NCI-H1048 (cell line): ENCODE results near the gene THSD4.
"Not testable (repeated sequence)": the region's sequence is repeated elsewhere in the genome, so short reads cannot be mapped to it uniquely, and the experiment has no call there.

Experiments used
- DNase-seq: peaks from one replicate; lab custom pipeline; 2025; lab: John Stamatoyannopoulos, UW

Gene THSD4

DNA sequence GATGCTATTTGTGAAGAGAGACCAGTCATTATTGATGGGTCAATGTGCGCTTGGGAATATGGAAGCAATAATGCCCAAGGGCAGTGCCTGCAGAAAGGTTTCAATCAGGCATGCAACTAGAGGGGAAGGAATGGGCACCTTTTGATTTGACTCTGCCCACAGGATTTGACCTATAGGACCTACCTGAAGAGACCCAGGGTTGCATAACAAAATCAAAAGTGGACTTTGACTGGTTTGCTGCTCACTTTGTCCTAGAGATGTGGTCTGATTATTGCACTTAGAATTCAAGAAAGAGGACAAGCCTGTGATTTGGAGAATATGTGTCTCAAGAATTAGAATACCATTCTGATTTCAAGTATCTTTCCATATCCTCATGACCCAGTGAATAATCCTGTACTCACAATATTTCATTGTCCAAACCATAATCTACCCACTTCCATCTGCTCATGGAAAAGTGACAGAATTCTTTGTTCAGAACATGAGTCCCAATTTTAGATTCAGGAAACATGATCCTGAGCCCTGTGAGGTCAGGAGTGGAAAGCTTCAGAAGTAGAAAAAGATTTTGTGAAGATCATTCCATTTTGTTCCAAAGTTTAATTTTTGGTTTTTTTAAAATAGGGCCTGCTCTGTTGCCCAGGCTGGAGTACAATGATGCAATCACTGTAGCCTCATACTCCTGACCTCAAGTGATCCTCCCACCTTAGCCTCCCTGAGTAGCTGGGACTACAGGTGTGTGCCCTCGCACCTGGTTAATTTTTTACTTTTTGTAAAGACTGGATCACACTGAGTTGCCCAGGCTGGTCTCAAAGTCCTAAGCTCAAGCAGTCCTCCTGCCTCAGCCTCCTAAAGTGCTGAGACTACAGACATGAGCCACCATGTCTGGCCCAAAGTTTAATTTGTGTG lies 543.8 kb downstream of the THSD4 start:
- DNase-seq: no peak

DNA sequence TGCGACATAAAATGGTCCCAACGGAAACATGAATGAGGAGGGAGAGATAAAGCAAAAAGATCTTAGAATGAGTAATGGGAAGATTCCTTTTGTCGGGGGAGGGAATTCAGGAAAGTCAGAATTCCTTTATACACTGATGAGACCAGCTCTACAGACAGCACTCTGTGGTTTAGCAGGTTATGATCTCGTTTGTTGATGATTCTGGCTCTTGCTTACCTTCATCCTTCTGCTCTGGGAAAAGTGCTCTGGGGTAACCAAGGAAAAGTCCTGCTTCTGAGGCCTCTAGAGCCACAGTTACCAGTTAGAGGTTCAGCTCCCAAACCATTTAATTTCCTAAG lies 544.4 kb downstream of the THSD4 start:
- no peak for DNase-seq

DNA sequence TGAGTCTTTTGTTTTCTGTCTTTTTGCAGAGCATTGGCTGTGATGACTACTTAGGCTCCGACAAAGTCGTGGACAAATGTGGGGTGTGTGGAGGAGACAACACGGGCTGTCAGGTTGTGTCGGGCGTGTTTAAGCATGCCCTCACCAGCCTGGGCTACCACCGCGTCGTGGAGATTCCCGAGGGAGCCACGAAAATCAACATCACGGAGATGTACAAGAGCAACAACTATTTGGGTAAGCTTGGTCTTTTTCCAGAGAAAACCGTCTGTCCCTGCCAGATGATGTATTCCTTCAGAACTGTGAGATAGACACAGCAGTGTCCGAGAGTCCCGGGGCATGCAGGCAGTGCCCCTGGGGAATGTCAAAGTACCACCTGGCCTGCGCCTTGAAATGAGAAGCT lies 545.2 kb downstream of the THSD4 start:
- DNase-seq: no peak

DNA sequence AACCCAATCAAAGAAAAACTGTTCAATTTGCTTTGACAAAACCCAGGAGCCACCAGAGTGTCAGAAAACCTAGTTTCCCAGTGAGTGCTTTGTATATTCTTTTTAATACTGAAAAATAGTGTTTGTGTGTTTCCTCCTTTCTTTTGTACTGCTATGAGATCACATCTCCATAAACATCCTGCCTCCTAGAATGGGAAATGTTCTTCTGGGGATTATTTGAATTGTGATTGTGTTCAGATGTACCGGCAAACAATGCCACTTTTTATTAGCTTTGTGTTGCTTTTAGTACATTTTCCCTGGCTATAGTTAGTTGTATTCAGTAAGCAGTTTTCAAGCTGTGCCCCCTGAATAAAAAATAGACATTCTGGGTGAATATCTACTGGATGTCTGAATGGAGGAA lies 547.0 kb downstream of the THSD4 start:
- DNase-seq: no peak

- no peak for DNase-seq
Measured at GRCh38 chr15:71664622-71665021, 549.4 kb downstream of the THSD4 start.

DNA sequence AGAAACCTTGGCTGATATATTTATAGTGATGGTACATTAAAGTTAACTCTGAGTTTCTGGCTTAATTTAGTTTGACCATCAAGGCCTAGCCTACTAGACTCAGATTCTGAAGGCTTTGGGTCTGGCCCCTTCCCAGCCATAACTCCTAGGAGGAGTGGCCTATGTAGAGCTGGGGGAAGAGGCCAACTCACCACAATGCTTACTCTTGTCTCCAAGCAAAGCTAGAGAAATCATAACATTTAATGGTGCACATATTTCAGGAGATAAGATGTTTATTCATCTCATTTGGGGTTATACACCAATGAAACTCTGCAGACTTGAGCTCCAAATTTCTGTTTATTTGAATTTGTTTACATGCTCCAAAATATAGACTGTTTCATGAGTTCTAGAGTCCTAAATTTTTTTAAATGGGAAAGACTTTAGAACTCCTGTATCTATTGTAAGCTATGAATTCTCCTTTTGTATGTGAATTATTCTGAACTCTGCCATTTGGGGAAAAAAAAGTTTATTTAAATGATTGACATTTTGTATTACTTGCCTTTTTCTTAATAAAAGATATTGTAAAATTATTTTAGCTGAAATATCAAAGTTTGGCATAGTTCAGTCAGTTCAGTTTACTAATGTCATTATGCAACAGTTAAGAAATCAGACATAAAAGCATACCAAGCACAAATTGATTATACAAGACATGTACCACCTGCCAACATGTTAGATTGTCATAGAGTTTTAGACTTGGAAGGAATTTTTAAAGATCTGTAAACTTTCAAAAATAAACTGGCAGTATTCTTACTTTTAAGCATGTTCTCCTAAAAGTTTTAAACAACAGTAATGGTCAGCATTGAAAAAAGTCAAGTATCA lies 551.7 kb downstream of the THSD4 start:
- no peak for DNase-seq

DNA sequence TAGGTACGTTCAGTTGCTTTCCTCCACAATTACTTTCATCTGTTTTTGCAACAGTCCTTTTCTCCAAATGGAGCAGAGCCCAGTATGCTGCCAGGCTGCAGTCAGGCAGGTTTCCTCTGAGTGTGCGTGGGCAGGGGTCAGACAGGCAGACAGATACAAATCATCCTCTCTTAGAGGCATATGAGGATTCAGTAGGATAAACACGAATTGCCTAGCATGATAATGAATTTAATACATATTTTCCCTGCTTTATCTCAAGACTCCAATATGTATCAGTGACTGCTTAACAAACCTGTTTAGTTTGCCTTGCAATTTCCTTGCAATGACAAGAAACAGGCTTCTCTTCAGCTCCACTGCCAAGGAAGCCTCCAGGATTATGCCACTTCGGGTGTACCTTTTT lies 554.4 kb downstream of the THSD4 start:
- no peak for DNase-seq

DNA sequence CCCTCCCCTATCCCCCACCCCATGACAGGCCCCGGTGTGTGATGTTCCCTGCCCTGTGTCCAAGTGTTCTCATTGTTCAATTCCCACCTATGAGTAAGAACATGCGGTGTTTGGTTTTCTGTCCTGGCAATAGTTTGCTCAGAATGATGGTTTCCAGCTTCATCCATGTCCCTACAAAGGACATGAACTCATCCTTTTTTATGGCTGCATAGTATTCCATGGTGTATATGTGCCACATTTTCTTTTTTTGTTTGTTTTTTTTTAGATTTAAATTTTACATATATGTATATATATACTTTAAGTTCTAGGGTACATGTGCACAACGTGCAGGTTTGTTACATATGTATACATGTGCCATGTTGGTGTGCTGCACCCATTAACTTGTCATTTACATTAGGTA lies 555.0 kb downstream of the THSD4 start:
- not testable (repeated sequence) for DNase-seq

GRCh38 chr15:71674354-71674753 lies 559.1 kb downstream of the THSD4 start:
- no peak for DNase-seq

- DNase-seq: no peak
Measured at GRCh38 chr15:71677352-71677751, 562.1 kb downstream of the THSD4 start.

DNA sequence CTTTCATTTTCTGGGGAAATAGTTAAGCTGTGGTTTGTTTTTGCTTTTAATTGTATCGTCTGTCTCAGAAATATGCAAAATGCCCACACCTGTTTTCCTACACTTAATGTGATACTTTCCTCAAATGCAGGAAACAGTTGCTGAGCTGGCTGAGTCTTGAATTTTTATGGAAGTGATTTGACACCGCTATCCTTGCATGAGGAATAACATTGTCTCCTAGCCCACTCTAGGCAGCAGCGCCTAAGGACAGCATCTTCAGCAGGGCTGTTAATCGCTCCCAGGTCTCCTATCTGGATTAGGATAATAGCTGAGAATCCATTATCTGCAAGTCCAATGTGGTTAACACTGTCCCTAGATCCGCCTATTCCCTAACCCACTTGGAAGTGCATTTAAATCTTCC lies 562.5 kb downstream of the THSD4 start:
- no peak for DNase-seq

GRCh38 chr15:71678191-71678590 lies 562.9 kb downstream of the THSD4 start:
- DNase-seq: no peak

DNA sequence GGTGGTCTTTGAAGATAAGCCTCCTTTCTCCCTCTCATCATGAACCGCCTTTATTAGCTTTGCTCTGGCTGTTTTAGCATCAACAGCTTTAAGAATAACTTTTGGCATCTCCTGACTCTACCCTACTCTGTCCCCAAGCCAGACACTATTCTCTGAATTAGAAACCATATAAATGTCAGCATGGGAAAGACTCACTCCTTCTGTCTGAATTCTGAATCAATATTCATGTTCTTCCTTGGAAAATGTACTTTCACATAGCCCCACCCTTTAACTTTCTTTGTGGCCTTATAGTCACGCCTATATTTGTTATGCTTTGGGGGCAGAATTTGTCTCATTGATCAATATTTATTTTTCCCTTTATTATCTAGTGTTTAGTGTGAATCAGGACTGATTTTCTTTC lies 563.3 kb downstream of the THSD4 start:
- no peak for DNase-seq

GRCh38 chr15:71679223-71679792 lies 564.0 kb downstream of the THSD4 start:
- no peak for DNase-seq

- DNase-seq: no peak
Measured at GRCh38 chr15:71679793-71680353, 564.6 kb downstream of the THSD4 start.

DNA sequence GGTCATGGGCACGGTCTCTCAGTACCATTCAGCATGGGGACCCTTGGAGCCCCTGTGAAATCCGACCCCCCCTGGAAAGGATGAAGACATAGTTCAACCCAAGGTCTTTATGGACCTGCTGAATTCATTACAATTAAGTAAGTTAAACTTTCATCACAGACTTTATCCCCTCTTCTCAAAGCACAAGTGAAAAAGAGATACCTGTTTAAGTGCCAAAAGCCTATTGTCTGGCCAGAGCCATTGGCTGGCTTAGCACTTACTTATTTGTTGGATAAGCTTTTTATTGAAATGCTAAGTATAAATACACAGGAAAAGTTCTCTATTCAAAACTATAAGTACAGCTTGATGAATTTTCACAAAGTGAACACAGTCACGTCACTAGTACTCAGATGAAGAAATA lies 566.7 kb downstream of the THSD4 start:
- DNase-seq: no peak

DNA sequence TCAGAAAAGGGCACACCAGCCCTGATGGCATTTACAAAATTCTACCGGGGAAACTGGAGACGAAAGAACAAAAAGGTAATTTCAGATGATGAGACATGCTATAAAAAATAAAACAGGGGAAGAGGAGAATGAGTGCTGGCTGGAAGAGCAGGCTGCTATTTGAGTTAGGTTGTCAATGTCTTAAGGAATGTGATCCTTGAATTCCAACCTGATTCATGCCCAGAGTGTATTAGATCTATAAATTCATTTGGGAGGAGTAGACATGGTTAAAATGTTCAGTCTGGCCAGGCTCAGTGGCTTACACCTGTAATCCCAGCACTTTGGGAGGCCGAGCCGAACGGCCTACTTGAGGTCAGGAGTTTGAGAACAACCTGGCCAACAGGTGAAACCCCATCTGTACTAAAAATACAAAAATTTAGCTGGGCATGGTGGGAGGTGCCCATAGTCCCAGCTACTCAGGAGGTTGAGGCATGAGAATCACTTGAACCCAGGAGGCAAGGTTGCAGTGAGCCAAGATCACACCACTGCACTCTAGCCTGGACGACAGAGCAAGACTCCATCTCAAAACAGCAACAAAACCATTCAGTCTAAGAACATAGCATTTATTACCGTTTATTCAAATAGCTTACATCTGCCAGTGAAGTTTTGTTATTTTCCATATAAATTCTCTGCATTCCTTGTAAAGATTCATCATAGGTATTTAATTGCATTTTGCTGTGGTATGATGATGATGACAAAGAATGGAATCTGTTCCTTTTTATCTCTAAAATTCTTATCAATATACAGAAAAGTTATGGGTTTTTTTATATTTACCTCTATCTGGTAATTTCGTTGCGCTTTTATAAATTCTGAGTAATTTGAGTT lies 568.4 kb downstream of the THSD4 start:
- DNase-seq: no peak

GRCh38 chr15:71685420-71685993 lies 570.2 kb downstream of the THSD4 start:
- no peak for DNase-seq

GRCh38 chr15:71686221-71687050 lies 571.2 kb downstream of the THSD4 start:
- DNase-seq: no peak

- DNase-seq: no peak
Measured at GRCh38 chr15:71687902-71688508, 572.7 kb downstream of the THSD4 start.
